ENCODE results near the gene MVK.

DNA sequence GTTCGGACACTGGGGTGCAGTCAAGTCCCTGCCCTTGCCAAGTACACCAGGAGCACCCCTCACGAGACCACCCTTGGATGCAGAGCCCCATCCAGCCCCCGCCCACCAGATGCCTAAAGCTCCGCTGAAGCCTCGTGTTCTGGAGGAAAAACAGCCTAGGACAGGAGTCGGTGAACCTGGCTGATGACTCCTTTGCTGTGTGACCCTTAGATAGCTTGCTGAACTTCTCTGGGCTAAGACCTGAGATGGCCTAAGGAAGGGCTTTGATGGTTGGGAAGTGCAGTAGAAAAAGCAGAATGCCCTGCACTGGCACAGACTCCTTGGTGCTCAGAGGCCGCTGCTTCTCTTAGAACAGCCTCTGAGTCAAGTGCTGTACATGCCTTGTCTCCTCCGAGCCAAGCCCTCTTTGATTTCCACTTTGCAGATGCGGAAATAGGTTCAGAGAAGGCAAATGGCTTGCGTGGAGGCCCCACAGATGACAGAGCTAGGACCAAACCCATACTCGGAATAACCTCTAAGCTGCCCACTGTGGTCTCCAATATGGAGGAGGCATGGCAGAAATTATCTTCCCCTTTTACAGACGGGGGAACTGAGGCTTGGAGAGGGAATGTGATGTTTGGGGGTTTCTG, 52.3 kb downstream of the MVK start:
- TF ChIP-seq, protein P1, sequence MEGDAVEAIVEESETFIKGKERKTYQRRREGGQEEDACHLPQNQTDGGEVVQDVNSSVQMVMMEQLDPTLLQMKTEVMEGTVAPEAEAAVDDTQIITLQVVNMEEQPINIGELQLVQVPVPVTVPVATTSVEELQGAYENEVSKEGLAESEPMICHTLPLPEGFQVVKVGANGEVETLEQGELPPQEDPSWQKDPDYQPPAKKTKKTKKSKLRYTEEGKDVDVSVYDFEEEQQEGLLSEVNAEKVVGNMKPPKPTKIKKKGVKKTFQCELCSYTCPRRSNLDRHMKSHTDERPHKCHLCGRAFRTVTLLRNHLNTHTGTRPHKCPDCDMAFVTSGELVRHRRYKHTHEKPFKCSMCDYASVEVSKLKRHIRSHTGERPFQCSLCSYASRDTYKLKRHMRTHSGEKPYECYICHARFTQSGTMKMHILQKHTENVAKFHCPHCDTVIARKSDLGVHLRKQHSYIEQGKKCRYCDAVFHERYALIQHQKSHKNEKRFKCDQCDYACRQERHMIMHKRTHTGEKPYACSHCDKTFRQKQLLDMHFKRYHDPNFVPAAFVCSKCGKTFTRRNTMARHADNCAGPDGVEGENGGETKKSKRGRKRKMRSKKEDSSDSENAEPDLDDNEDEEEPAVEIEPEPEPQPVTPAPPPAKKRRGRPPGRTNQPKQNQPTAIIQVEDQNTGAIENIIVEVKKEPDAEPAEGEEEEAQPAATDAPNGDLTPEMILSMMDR (IDR thresholded peaks at IDR 0.05) = no peak
- TF ChIP-seq POLR2AphosphoS5 (IDR thresholded peaks at IDR 0.05) (no peak), POLR2A (IDR thresholded peaks at IDR 0.05) (no peak)
